Ishikawa (cell line): ENCODE data around the gene CPVL.

ENCODE experiments used
- CREB1 ChIP-seq: IDR thresholded peaks from 2 replicates; pipeline ENCODE4 v1.6.1; 2012; ENCODE audit warnings: low read depth
- EP300 ChIP-seq: IDR thresholded peaks from 2 replicates; pipeline ENCODE4 v1.6.1; 2012; ENCODE audit warnings: borderline replicate concordance
- RAD21 ChIP-seq: IDR thresholded peaks from 2 replicates; pipeline ENCODE4 v1.6.1; 2012; ENCODE audit warnings: low read depth
- TAF1 ChIP-seq: IDR thresholded peaks from 2 replicates; pipeline ENCODE4 v1.6.1; 2012; ENCODE audit warnings: low read depth, mild to moderate bottlenecking
- YY1 ChIP-seq: IDR thresholded peaks from 2 replicates; pipeline ENCODE4 v1.6.1; 2012; ENCODE audit warnings: low read depth
- TF ChIP-seq, protein P1 (sequence below): IDR thresholded peaks from 2 replicates; pipeline ENCODE4 v1.6.1; 2012
- TF ChIP-seq, protein P2 (sequence below): IDR thresholded peaks from 2 replicates; pipeline ENCODE4 v1.6.1; 2012; ENCODE audit warnings: low read depth, mild to moderate bottlenecking

DNA sequence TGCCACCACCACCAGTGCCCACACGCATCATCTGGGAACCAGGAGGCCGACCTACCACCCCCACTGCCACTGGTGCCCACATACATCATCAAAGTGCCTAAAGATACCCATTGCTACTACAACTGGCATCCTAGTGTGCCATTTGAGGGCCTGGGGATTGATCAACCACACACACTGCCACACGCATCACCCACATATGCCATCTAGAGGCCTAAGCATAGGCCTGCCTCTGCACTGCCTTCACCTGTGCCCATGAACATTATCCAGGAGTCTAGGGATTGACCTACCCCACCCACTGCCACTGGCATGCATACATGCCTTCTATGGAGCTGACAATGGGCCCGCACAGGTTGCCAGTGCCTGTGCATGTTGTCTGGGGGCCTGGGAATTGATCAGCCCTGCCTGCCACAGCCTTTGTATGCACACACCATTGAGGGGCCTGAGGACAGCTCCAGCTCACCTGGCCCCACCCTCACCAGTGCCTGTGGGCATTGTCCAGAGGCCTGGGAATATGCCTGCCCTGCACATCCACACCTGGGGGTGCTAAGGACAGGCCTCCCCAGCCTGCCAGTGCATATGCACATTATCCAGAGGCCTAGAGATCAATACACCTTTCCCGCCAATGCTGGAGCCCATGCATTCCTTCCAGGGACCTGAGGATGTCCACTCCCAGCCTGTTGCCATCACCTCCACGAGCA lies 123.9 kb downstream of the CPVL start:
- TF ChIP-seq CREB1 (no peak), RAD21 (no peak), YY1 (no peak), TAF1 (no peak), EP300 (no peak)
- TF ChIP-seq, protein P1, sequence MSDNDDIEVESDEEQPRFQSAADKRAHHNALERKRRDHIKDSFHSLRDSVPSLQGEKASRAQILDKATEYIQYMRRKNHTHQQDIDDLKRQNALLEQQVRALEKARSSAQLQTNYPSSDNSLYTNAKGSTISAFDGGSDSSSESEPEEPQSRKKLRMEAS, result no peak
- TF ChIP-seq, protein P2, sequence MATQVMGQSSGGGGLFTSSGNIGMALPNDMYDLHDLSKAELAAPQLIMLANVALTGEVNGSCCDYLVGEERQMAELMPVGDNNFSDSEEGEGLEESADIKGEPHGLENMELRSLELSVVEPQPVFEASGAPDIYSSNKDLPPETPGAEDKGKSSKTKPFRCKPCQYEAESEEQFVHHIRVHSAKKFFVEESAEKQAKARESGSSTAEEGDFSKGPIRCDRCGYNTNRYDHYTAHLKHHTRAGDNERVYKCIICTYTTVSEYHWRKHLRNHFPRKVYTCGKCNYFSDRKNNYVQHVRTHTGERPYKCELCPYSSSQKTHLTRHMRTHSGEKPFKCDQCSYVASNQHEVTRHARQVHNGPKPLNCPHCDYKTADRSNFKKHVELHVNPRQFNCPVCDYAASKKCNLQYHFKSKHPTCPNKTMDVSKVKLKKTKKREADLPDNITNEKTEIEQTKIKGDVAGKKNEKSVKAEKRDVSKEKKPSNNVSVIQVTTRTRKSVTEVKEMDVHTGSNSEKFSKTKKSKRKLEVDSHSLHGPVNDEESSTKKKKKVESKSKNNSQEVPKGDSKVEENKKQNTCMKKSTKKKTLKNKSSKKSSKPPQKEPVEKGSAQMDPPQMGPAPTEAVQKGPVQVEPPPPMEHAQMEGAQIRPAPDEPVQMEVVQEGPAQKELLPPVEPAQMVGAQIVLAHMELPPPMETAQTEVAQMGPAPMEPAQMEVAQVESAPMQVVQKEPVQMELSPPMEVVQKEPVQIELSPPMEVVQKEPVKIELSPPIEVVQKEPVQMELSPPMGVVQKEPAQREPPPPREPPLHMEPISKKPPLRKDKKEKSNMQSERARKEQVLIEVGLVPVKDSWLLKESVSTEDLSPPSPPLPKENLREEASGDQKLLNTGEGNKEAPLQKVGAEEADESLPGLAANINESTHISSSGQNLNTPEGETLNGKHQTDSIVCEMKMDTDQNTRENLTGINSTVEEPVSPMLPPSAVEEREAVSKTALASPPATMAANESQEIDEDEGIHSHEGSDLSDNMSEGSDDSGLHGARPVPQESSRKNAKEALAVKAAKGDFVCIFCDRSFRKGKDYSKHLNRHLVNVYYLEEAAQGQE, result no peak
